ENCODE measurements around the gene CLCN4.

The CLCN4 gene

GRCh38 chrX:10244915-10245622 lies 88.3 kb downstream of the CLCN4 start:
- no peaks in the 10 kb centered on the region for H3F3A ChIP-seq (ENCODE audit: insufficient read depth, low read length)
- H3K36me3 ChIP-seq (ENCODE audit: insufficient read depth, low read length): no peaks in the 10 kb centered on the region
- H3K79me2 ChIP-seq (ENCODE audit: insufficient read depth, low read length): no peaks in the 10 kb centered on the region
- no peaks in the 10 kb centered on the region for H3K9me3 ChIP-seq (ENCODE audit: low read length)
- no peaks in the 10 kb centered on the region for H3K27me3 ChIP-seq (ENCODE audit: insufficient read depth, low read length)
- H3K4me3 ChIP-seq (ENCODE audit: low read depth, low read length, poor library complexity, severe bottlenecking): no peak overlapping the region
- H4K20me1 ChIP-seq (ENCODE audit: insufficient read depth, low read length): no peaks in the 10 kb centered on the region
- H3K4me2 ChIP-seq (ENCODE audit: low read length): no peak overlapping the region
- H3K9me2 ChIP-seq (ENCODE audit: low read depth, low read length): no peaks in the 10 kb centered on the region
- H3K9ac ChIP-seq (ENCODE audit: low read length): no peak overlapping the region
- TF ChIP-seq CTCF (IDR thresholded peaks at IDR 0.05; ENCODE audit: low read length): no peak
- TF ChIP-seq EZH2 (IDR thresholded peaks at IDR 0.05; ENCODE audit: borderline replicate concordance, low read length): no peak
- no peaks in the 10 kb centered on the region for H3K4me1 ChIP-seq (ENCODE audit: insufficient read depth, low read length, severe bottlenecking)
- H3K27ac ChIP-seq (ENCODE audit: low read depth, low read length, poor library complexity, severe bottlenecking): no peak overlapping the region
- no peak overlapping the region for H2AFZ ChIP-seq (ENCODE audit: low read length)

- H3K9me2 ChIP-seq (ENCODE audit: low read depth, low read length): no peaks in the 10 kb centered on the region
- no peak overlapping the region for H3K4me3 ChIP-seq (ENCODE audit: low read depth, low read length, poor library complexity, severe bottlenecking)
- H2AFZ ChIP-seq (ENCODE audit: low read length): no peak overlapping the region
- H3K36me3 ChIP-seq (ENCODE audit: insufficient read depth, low read length): no peaks in the 10 kb centered on the region
- H3K9ac ChIP-seq (ENCODE audit: low read length): no peak overlapping the region
- H3K27ac ChIP-seq (ENCODE audit: low read depth, low read length, poor library complexity, severe bottlenecking): no peak overlapping the region
- no peak for TF ChIP-seq EZH2 (IDR thresholded peaks at IDR 0.05; ENCODE audit: borderline replicate concordance, low read length)
- TF ChIP-seq CTCF (IDR thresholded peaks at IDR 0.05; ENCODE audit: low read length): no peak
- no peaks in the 10 kb centered on the region for H3K27me3 ChIP-seq (ENCODE audit: insufficient read depth, low read length)
- H3F3A ChIP-seq (ENCODE audit: insufficient read depth, low read length): no peaks in the 10 kb centered on the region
- no peaks in the 10 kb centered on the region for H3K9me3 ChIP-seq (ENCODE audit: low read length)
- no peaks in the 10 kb centered on the region for H4K20me1 ChIP-seq (ENCODE audit: insufficient read depth, low read length)
- H3K4me1 ChIP-seq (ENCODE audit: insufficient read depth, low read length, severe bottlenecking): no peaks in the 10 kb centered on the region
- H3K4me2 ChIP-seq (ENCODE audit: low read length): no peak overlapping the region
- no peaks in the 10 kb centered on the region for H3K79me2 ChIP-seq (ENCODE audit: insufficient read depth, low read length)
Observed at GRCh38 chrX:10245886-10246285, 89.1 kb downstream of the CLCN4 start.

GRCh38 chrX:10246297-10246696 lies 89.5 kb downstream of the CLCN4 start:
- no peak overlapping the region for H3K4me2 ChIP-seq (ENCODE audit: low read length)
- H3F3A ChIP-seq (ENCODE audit: insufficient read depth, low read length): no peaks in the 10 kb centered on the region
- H3K27ac ChIP-seq (ENCODE audit: low read depth, low read length, poor library complexity, severe bottlenecking): no peak overlapping the region
- no peaks in the 10 kb centered on the region for H3K27me3 ChIP-seq (ENCODE audit: insufficient read depth, low read length)
- H2AFZ ChIP-seq (ENCODE audit: low read length): no peak overlapping the region
- no peaks in the 10 kb centered on the region for H3K9me3 ChIP-seq (ENCODE audit: low read length)
- no peak overlapping the region for H3K9ac ChIP-seq (ENCODE audit: low read length)
- no peaks in the 10 kb centered on the region for H3K79me2 ChIP-seq (ENCODE audit: insufficient read depth, low read length)
- H4K20me1 ChIP-seq (ENCODE audit: insufficient read depth, low read length): no peaks in the 10 kb centered on the region
- H3K4me1 ChIP-seq (ENCODE audit: insufficient read depth, low read length, severe bottlenecking): no peaks in the 10 kb centered on the region
- H3K9me2 ChIP-seq (ENCODE audit: low read depth, low read length): no peaks in the 10 kb centered on the region
- TF ChIP-seq EZH2 (IDR thresholded peaks at IDR 0.05; ENCODE audit: borderline replicate concordance, low read length) (no peak), CTCF (IDR thresholded peaks at IDR 0.05; ENCODE audit: low read length) (no peak)
- no peak overlapping the region for H3K4me3 ChIP-seq (ENCODE audit: low read depth, low read length, poor library complexity, severe bottlenecking)
- H3K36me3 ChIP-seq (ENCODE audit: insufficient read depth, low read length): no peaks in the 10 kb centered on the region

All from OCI-LY1 (cell line).